Pancreas (tissue), 10 donors: ENCODE data around the gene GPALPP1. TPM values are rescaled to one million over a fixed set of nuclear protein-coding genes. Genes with fewer than 3 reads are reported as not detected.
A peak's percentile ranks its signal among the peaks of the same experiment; 100 is the strongest.
"Not testable (repeated sequence)": the region's sequence is repeated elsewhere in the genome, so short reads cannot be mapped to it uniquely, and the experiment has no call there.

Experiments
- ATAC-seq, 4 donors: fragments of 200-7000 bp; cut with Tn5 transposase; one replicate each; pipeline versions ENCODE4 v1.8.0 to v1.9.1; 2020; ENCODE audit warnings: mild to moderate bottlenecking in 4 of 4, moderate library complexity in 4 of 4
- DNase-seq, 6 donors: peaks; one replicate each; pipeline ENCODE4 v3.0.0-alpha.2; 2020
- FAIRE-seq: peaks from 2 replicates; lab custom pipeline; 2012; peaks lifted over from hg19 to GRCh38; lab: Jason Lieb, UNC
- H3K27ac ChIP-seq, 4 donors: fragments of 200-600 bp; sonication (generic); 1 replicate in 3 of 4; 2 replicates in 1 of 4; pipeline versions ENCODE4 v1.5.0 to v1.8.0; 2020
- H3K27me3 ChIP-seq, 4 donors: fragments of 200-600 bp; one replicate each; pipeline ENCODE4 v1.8.0; 2021
- H3K36me3 ChIP-seq, 3 donors: fragments of 200-600 bp; sonication (generic) in 1 of 3; one replicate each; pipeline versions ENCODE4 v1.5.0 to v1.8.0; 2020 to 2021
- H3K4me1 ChIP-seq, 3 donors: fragments of 200-600 bp; one replicate each; pipeline ENCODE4 v1.8.0; 2021
- H3K4me3 ChIP-seq, 4 donors: fragments of 200-600 bp; sonication (generic) in 2 of 4; one replicate each; pipeline versions ENCODE4 v1.5.0 to v1.8.0; 2020 to 2021
- H3K9me3 ChIP-seq, 4 donors: fragments of 200-600 bp; one replicate each; pipeline ENCODE4 v1.8.0; 2021
- WGBS, 2 donors: extraction: QIAGEN DNeasy Blood & Tissue Kit; methylation state at CpG; one replicate each; pipeline ENCODE4 v1.1.7; 2013; 5-methylcytosine and 5-hydroxymethylcytosine counted together
- intact Hi-C, 3 donors: fragments of 100-400 bp; cut with DNase I; formaldehyde crosslinking; loops; one replicate each; pipeline versions ENCODE4 v1.11.1 to v1.14.2; 2022
- polyA plus RNA-seq, 2 donors: library from polyadenylated mRNA; stranded (reverse); fragments of 200-250 nt; gene quantifications; one replicate each; pipeline ENCODE4 v1.2.3, GENCODE V29; 2013
- total RNA-seq, 6 donors: library from RNA; stranded (reverse); fragmentation: NEBNext Ultra II Directional in 4 of 6; extraction: Animal tissue kit (Norgen Biotek cat#: 25700) in 4 of 6; gene quantifications; one replicate each; pipeline versions ENCODE4 v1.2.1 to v1.2.4, GENCODE V29; 2021 to 2023
- TF ChIP-seq, protein P1 (sequence below), 4 donors: fragments of 200-600 bp; sonication (generic) in 3 of 4; IDR thresholded peaks; one replicate each; pipeline versions ENCODE4 v1.5.0 to v1.8.0; 2021; ENCODE audit warnings: antibody characterized with exemption in 4 of 4
- donor health status: healthy with polysubstance abuse.
- donor health status: DM: no; HTN: no; CAD: no; lungs with moderate emphysema.
- donor health status: DM: no; HTN: no; CAD: no.
- donor health status: control.
- donor health status: control.
- donor health status: Bipolar disorder and iron deficiency.
- donor health status: DM: yes; HTN: yes; CAD: no.
- donor health status: DM: no; HTN: no; CAD: no.
- donor health status: DM: no; HTN: no; CAD: no.
- donor health status: DM: yes; HTN: yes; CAD: no.

GPALPP1 gene
- total and polyA plus RNA-seq, 8 donors: 4.3 to 13.3 (median 8.8) TPM

- no peak for DNase-seq
- TF ChIP-seq, protein P1, sequence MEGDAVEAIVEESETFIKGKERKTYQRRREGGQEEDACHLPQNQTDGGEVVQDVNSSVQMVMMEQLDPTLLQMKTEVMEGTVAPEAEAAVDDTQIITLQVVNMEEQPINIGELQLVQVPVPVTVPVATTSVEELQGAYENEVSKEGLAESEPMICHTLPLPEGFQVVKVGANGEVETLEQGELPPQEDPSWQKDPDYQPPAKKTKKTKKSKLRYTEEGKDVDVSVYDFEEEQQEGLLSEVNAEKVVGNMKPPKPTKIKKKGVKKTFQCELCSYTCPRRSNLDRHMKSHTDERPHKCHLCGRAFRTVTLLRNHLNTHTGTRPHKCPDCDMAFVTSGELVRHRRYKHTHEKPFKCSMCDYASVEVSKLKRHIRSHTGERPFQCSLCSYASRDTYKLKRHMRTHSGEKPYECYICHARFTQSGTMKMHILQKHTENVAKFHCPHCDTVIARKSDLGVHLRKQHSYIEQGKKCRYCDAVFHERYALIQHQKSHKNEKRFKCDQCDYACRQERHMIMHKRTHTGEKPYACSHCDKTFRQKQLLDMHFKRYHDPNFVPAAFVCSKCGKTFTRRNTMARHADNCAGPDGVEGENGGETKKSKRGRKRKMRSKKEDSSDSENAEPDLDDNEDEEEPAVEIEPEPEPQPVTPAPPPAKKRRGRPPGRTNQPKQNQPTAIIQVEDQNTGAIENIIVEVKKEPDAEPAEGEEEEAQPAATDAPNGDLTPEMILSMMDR (IDR thresholded peaks at IDR 0.05): no peak
- Histone ChIP-seq H3K36me3 (no peaks in the 10 kb centered on the region), H3K4me3 (no peak overlapping the region), H3K4me1 (no peaks in the 10 kb centered on the region), H3K9me3 (no peaks in the 10 kb centered on the region), H3K27me3 (no peaks in the 10 kb centered on the region), H3K27ac (no peak overlapping the region)
- no peak for FAIRE-seq
- intact Hi-C loops: loop anchor here in 1 of 3 donors (10.0 kb wide), 1 partner anchor 249 kb away; no protein-coding TSS in a partner anchor
- ATAC-seq: peak in 2 of 4 donors; percentile 51 to 67
- WGBS, 2 donors: 34 to 41% methylated on average over 8 of the region's 8 CpGs
These were observed 66.0 kb downstream of the GPALPP1 start for GRCh38 chr13:45055198-45055901.

DNA sequence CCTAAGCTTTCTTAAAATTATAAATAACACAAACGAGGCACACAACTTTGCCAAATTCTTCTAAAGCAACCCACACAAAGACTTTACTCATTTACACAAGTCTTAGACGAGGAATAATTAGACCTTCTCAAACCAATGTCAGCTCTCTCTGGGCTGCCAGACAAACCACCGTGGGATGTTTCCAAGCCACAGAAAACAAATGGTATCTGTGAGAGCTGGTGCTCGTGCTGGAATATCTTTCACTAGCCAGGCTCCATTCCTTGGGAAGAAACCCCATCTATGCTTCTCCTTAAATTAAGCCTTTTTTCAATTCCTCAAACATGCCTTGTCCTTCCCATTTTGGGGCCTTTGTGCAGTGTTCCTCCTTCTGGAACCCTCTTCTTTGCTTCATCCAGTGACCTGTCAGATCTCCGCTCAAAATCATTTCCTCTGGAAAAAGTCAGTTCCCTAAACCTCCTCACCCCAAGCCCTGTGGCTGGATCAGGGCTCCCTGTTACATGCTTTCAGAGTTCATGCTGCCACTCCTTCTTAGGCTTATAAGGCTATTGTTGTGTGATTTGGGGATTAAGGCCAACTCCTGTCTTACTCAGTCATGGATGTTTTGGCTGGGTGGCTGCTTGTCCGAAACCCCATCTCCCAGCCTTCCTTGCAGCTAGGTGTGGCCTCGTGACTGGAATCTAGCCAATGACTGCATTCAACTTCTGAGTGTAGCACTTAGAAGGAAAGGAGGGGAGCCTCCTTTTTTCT lies 66.7 kb downstream of the GPALPP1 start:
- FAIRE-seq (no peak), DNase-seq (no peak), ATAC-seq (peak in 1 of 4 donors; percentile 17)
- TF ChIP-seq, protein P1 (IDR thresholded peaks at IDR 0.05): no peak
- Histone ChIP-seq H3K4me1 (no peaks in the 10 kb centered on the region), H3K27me3 (no peaks in the 10 kb centered on the region), H3K27ac (no peak overlapping the region), H3K36me3 (no peaks in the 10 kb centered on the region), H3K4me3 (no peak overlapping the region), H3K9me3 (no peaks in the 10 kb centered on the region)
- intact Hi-C loops: loop anchor here in 1 of 3 donors (10.0 kb wide), 1 partner anchor 249 kb away; no protein-coding TSS in a partner anchor
- WGBS, 2 donors: 54 to 56% methylated on average over 7 of the region's 7 CpGs

GRCh38 chr13:45060062-45060461 lies 70.7 kb downstream of the GPALPP1 start:
- Histone ChIP-seq H3K9me3 (no peaks in the 10 kb centered on the region), H3K36me3 (no peaks in the 10 kb centered on the region), H3K4me3 (no peak overlapping the region), H3K27ac (no peak overlapping the region), H3K4me1 (no peaks in the 10 kb centered on the region), H3K27me3 (no peaks in the 10 kb centered on the region)
- 81 to 84% methylated on average over 3 of the region's 3 CpGs for WGBS, 2 donors
- TF ChIP-seq, protein P1 (IDR thresholded peaks at IDR 0.05): no peak
- DNase-seq: no peak
- no peak for ATAC-seq
- no peak for FAIRE-seq
- intact Hi-C loops: no loop called here

DNA sequence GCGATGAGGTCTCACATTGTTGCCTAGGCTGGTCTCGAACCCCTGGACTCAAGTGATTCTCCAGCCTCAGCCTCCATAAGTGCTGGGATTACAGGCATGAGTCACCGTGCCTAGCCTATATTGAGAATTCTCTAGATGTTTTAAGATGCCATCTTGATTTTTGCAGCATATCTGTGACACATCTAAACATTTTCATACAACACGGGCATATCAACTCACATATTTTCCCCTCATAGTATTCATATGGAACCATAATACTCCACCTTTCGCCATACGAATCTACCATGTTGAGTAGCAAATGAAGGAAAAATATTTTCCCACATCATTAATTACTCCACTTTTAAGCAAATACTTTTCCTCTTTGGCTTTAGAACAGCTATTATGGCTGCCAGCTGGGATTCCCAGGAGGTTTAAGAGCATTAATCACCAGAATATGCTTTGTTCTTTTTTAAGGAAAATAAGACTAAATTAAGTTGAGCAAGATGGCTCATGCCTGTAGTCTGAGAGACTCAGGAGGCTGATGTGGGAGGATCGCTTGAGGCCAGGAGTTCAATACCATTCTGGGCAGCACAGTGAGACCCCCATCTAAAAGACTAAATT lies 74.0 kb downstream of the GPALPP1 start:
- WGBS, 2 donors: 65 to 76% methylated on average over 7 of the region's 7 CpGs
- intact Hi-C loops: no loop called here
- no peak for ATAC-seq
- H3K36me3 ChIP-seq: no peaks in the 10 kb centered on the region
- H3K4me1 ChIP-seq: no peaks in the 10 kb centered on the region
- no peak for DNase-seq
- no peaks in the 10 kb centered on the region for H3K9me3 ChIP-seq
- no peak overlapping the region for H3K4me3 ChIP-seq
- H3K27me3 ChIP-seq: no peaks in the 10 kb centered on the region
- TF ChIP-seq, protein P1 (IDR thresholded peaks at IDR 0.05): no peak
- FAIRE-seq: no peak
- H3K27ac ChIP-seq: no peak overlapping the region

DNA sequence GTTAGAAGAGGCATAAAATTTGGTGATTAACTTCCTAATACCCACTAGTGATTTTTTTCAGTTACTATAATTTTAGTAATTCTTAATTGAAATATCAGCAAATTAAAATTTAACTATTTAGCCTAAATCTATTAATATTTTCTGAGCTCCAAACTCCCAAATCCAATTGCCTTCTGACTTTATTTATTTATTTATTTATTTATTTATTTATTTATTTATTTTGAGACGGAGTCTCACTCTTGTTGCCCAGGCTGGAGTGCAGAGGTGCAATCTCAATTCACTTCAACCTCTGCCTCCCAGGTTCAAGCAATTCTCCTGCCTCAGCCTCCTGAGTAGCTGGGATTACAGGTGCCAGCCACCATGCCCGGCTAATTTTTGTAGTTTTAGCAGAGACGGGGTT lies 74.6 kb downstream of the GPALPP1 start:
- H3K27me3 ChIP-seq, DNase-seq, H3K36me3 ChIP-seq, H3K4me3 ChIP-seq, H3K4me1 ChIP-seq, H3K27ac ChIP-seq, ATAC-seq, intact Hi-C loops, H3K9me3 ChIP-seq, FAIRE-seq: not testable (repeated sequence)
- 77 to 88% methylated on average over 3 of the region's 3 CpGs for WGBS, 2 donors
